Transverse colon (tissue), 4 donors: Measurements from ENCODE around the gene KRT4.

Source experiments
- CTCF ChIP-seq, 5 experiments: fragments of 200-600 bp in 3 of 5; fragments of 450-650 bp in 2 of 5; sonication (generic) in 3 of 5; IDR thresholded peaks; 1 replicate in 2 of 5; 2 replicates in 3 of 5; pipeline ENCODE4 v1.5.1; 2016 to 2017; ENCODE audit warnings: antibody characterized with exemption in 5 of 5, inconsistent platforms in 3 of 5, mild to moderate bottlenecking in 2 of 5, moderate library complexity in 1 of 5
- EP300 ChIP-seq: sonication (generic); formaldehyde crosslinking; IDR thresholded peaks from one replicate; pipeline ENCODE4 v1.6.1; 2017; ENCODE audit warnings: antibody characterized with exemption, low read depth
- POLR2A ChIP-seq: fragments of 450-650 bp; IDR thresholded peaks from one replicate; pipeline ENCODE4 v1.6.1; 2016; ENCODE audit warnings: antibody characterized with exemption, mild to moderate bottlenecking, moderate library complexity
- POLR2AphosphoS5 ChIP-seq, 3 donors: sonication (generic); formaldehyde crosslinking; IDR thresholded peaks; one replicate each; pipeline ENCODE4 v1.6.1; 2016; ENCODE audit warnings: antibody characterized with exemption in 3 of 3

GRCh38 chr12:52845946-52846345 is 32.0 kb upstream of the KRT4 start:
- TF ChIP-seq POLR2A, result no peak
- TF ChIP-seq CTCF (IDR thresholded peaks at IDR 0.05), result no peak
- TF ChIP-seq EP300, result no peak
- no peak for TF ChIP-seq POLR2AphosphoS5 (IDR thresholded peaks at IDR 0.05)
